Renal cortical epithelial cell (primary cell): ENCODE data around the gene ANK3. TPM values are rescaled to one million over a fixed set of nuclear protein-coding genes. Genes with fewer than 3 reads are reported as not detected.

ENCODE experiments used
- DNase-seq: peaks from one replicate; pipeline ENCODE4 v3.0.0-alpha.2; 2011; ENCODE audit warnings: low read depth
- total RNA-seq: library from RNA; depleted of rRNA; stranded (reverse); fragments of >200 nt; gene quantifications from 2 replicates; pipeline ENCODE4 v1.2.3, GENCODE V29; 2014

The ANK3 gene
- total RNA-seq, 1 donor from 2014 or later: 68.6 TPM

GRCh38 chr10:59984415-59984814 lies 405.3 kb downstream of the ANK3 start:
- no peak for DNase-seq

GRCh38 chr10:59980356-59980755 lies 409.3 kb downstream of the ANK3 start:
- DNase-seq: no peak

- DNase-seq: no peak
Observed at GRCh38 chr10:59977486-59977885, 412.2 kb downstream of the ANK3 start.

GRCh38 chr10:59976909-59977308 lies 412.8 kb downstream of the ANK3 start:
- DNase-seq: no peak
